Measurements from ENCODE around the gene LPAR1.
"Not testable (repeated sequence)": the region's sequence is repeated elsewhere in the genome, so short reads cannot be mapped to it uniquely, and the experiment has no call there.

The LPAR1 gene

DNA sequence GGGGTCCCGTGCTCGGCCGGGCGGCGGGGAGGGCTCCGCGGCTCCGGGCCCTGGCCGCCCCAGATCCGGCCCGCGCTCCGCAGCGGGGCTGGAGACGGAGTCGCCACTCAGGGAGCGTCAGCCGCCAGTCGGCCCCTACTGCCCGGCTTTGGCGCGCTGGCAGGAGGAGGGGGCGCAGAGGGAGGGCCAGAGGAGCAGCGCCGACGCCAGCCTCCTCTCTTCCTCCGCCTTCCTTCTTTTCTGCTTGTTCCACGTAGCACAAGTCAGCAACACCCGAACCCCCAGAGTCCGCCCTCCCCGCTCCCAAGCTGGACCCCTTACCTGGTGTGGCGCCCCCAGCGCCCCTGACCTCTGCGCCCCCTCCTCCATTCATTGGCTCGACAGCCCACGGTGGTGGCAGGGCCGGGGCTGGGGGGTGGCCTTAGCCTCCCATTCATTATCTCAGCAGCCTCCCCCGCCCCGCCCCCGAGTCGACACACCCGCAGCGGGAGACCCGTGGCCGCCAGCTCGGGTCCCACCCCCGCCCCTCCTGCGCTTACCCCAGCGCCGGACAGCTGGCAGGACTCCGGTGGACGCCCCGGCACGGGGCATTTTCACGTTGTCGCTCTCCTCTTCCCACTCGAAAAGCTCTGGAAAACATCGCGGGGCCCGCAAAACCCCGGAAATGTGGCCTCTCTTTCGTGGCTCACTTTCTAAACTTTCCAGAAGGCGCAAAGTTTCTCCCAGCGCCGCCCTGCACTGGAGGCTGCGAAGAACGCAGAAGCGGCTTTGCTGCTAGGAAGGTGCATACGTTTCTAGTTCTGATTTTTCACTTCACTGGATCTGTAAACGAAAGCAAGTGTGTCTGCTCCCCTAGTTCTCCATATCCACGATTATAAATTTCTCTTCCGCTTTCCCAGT lies at the start of gene LPAR1:
LPAR1 (minus strand) TSS at position 140 of the 900 bp plus-strand sequence. CDS start 66,353 bp downstream, outside the sequence.
- peak; percentile 66 for DNase-seq

DNA sequence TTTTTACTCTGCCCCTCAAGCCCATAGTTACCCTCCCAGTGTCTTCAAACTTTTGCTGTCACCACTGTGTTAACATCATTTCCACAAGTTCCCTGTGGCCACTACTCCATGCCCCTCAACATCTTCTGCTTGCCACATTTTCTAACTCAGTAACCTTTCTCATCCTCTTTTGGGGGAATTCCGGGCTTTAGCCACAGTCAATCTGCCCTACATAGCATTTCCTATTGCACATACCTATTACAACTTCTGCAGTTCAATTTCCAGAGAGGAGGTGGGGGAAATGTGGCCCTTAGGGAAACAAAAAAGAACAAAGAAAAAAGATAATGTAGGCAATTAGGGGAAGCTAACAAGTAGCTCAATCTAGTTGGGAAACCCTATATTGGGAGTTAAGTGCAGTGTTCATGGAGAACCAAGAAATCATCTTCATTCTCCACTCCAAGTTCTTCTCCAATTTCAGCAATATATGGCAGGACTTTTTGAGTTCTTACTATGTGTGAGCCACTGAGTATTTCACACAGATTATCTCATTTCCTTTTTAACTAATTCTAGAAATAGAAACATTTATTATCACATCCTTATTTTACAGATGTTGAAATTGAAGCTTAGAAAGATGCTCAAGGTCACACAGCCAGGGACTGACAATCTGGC lies 40.2 kb upstream of the LPAR1 start:
- DNase-seq = no peak

DNA sequence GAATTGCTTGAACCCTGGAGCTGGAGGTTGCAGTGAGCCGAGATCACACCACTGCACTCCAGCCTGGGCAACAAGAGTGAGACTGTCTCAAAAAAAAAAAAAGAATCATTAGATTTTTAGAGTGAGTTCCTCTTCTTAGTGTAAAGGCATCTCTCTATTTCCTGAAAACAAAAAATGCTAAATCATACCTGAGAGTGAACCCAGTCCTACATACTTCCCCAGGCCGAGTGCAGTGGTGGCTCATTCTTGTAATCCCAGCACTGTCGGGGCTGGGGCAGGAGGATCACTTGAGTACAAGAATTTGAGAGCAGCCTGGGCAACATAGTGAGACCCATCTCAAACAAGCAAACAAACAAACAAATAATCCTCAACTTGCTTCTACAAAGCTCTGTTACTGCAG lies 38.2 kb upstream of the LPAR1 start:
- no peak for DNase-seq

- DNase-seq = no peak
Observed at GRCh38 chr9:111076042-111076441, 37.8 kb upstream of the LPAR1 start.

DNA sequence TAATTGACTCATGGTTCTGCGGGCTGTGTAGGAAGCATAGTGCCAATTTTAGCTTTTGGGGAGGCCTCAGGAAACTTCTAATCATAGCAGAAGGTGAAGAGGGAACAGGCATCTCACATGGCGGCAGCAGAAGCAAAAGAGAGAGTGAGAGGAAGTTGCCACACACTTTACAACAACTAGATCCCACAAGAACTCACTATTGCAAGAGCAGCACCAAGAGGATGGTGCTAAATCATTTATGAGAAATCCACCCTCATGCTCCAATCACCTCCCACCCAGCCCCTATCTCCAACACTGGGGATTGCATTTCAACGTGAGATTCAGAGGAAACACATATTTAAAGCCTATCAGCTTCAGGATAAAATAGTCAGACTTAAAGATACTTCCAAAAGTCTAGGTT lies 36.1 kb upstream of the LPAR1 start:
- no peak for DNase-seq

GRCh38 chr9:111069183-111069582 lies 30.9 kb upstream of the LPAR1 start:
- no peak for DNase-seq

- DNase-seq = peak; percentile 45
Observed at GRCh38 chr9:111068771-111069170, 30.5 kb upstream of the LPAR1 start.

DNA sequence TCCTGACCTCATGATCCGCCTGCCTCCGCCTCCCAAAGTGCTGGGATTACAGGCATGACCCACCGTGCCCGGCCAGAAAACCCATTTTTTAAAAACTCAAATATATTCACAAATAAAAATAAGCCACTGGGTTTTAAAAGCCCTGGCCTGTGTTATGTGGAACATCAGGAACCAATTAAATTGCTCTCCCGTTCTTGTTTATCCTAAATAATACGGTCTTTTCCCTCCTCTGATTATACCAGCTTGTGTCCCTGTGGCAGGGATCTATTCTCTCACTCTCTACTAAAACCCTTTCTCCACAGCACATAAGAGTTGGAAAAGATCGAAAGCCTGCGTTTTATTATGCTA lies 30.1 kb upstream of the LPAR1 start:
- DNase-seq = no peak

DNA sequence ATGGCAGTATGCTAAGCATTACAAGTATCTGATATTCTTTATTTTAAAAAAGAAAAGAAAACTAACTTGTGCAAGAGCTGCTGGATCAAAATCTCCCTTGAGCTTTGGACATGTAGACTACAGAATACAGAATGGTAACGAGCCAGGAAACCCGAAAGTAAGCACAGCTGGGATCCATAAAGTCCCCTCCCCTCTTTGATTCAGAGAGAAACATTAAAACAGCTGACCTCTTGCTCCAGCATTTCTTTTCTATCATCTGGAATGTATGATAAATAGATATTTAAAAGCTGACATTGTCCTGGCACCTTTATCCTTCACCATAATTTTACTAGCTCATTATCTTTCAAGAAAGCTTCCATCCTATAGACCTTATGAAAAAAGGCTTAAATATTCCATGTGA lies 28.2 kb upstream of the LPAR1 start:
- DNase-seq = peak; percentile 78

GRCh38 chr9:111065414-111065813 lies 27.1 kb upstream of the LPAR1 start:
- no peak for DNase-seq

- no peak for DNase-seq
Observed at GRCh38 chr9:111064160-111064837, 26.0 kb upstream of the LPAR1 start.

DNA sequence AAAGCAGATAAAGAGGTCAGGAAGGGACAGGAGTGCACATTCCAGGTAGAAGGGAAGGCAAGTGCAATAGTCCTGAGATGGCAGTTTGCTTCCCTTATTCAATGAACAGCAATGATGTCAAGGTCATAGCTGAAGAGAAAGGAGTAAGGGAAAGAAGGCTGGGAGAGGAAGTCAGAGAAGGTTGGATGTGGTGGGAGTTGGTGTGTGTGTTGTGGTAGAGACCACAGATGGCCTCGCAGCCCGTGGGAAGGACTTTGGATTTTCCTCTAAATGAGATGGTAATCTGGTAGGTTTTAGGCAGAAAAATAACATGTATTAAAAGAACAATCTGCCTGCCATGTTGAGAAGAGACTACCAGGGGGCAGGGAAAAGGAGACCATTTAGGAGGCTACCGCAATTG lies 25.1 kb upstream of the LPAR1 start:
- no peak for DNase-seq

GRCh38 chr9:111058166-111058565 lies 19.9 kb upstream of the LPAR1 start:
- DNase-seq = no peak

- peak; percentile 85 for DNase-seq
Observed at GRCh38 chr9:111056538-111056937, 18.3 kb upstream of the LPAR1 start.

DNA sequence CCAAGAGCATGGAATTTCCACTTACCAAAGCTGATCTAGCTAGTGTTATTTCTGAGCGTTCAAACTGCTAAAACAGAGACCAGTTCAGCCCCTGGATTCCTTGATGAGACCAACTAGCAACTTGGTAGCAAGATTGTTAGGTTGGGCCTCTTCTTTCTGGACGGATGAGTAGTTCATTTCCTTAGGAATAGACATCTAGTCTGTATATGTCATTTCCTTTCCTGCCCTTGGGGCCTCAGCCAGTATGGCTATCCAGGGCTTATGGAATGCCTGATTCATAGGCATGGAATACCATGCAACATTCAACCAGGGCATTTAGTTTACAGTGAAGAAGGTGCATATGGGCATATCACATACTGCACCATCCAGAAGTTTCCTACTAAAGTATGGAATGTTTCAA lies 14.5 kb upstream of the LPAR1 start:
- peak; percentile 67 for DNase-seq

GRCh38 chr9:111051400-111051799 lies 13.1 kb upstream of the LPAR1 start:
- DNase-seq = no peak

GRCh38 chr9:111050819-111051218 lies 12.5 kb upstream of the LPAR1 start:
- DNase-seq = peak; percentile 64

GRCh38 chr9:111047287-111047686 lies 9.0 kb upstream of the LPAR1 start:
- not testable (repeated sequence) for DNase-seq

- DNase-seq = no peak
Observed at GRCh38 chr9:111041902-111042301, 3.6 kb upstream of the LPAR1 start.

DNA sequence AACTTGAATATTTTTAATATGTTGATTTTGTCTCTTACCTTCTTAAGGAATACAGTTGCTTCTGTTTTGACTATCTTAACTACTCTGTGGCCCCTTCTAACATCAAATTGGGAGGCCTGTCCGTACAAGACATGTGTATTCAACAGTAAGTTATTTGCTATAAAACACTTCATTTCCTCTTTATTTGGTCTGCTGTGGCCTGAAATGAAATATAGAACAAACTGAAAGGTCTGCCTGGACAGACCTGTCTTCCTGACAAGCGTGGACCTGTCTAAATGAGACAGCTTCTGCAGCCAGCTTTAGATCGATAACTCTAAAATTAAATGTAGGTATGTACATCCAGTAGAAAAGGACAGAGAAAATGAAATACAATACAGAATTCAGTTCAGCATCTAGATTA lies 2.2 kb upstream of the LPAR1 start:
- DNase-seq = no peak

GRCh38 chr9:111039231-111039906 lies 1.1 kb upstream of the LPAR1 start:
- DNase-seq = no peak

- peak; percentile 33 for DNase-seq
Observed at GRCh38 chr9:111037708-111038330, 451 bp downstream of the LPAR1 start.

DNA sequence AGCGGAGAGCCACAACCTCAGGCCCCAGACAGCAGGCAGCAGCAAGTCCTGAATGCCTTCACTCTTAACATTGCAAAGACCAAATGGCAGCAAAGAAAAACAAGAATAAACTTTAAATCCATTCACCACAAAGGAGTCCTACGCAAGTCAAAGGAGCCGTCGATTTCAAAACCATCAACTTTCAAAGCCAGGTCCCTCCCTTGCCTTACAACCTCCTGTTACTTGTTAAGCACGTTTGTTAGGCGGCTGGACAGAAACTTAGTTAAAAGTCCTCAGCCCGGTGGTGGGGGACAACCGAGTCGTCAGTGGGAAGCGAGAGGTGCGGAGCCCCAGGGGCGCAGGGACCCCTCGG lies 938 bp downstream of the LPAR1 start:
- DNase-seq = no peak
